ENCODE results near the gene GNPDA2. TPM values are rescaled to one million over a fixed set of nuclear protein-coding genes. Genes with fewer than 3 reads are reported as not detected.
A peak's percentile ranks its signal among the peaks of the same experiment; 100 is the strongest.

The GNPDA2 gene
- total and polyA plus RNA-seq, 9 of the 15 experiments (the other 6 are each of a cell fraction or from before 2014, with no cell fraction given): 10.6 to 20.4 (median 13.0) TPM

GRCh38 chr4:44674471-44674870, 51.9 kb downstream of the GNPDA2 start (continued):
- TF ChIP-seq ESRRA (IDR thresholded peaks at IDR 0.05; ENCODE audit: borderline replicate concordance, low read depth) (no peak), EP400 (IDR thresholded peaks at IDR 0.05) (no peak), MITF (IDR thresholded peaks at IDR 0.05) (no peak), BDP1 (IDR thresholded peaks at IDR 0.05; ENCODE audit: insufficient read depth, insufficient read length) (no peak), TEAD1 (CRISPR knock-in tag; IDR thresholded peaks at IDR 0.05) (no peak)
- TF ChIP-seq, protein P1, sequence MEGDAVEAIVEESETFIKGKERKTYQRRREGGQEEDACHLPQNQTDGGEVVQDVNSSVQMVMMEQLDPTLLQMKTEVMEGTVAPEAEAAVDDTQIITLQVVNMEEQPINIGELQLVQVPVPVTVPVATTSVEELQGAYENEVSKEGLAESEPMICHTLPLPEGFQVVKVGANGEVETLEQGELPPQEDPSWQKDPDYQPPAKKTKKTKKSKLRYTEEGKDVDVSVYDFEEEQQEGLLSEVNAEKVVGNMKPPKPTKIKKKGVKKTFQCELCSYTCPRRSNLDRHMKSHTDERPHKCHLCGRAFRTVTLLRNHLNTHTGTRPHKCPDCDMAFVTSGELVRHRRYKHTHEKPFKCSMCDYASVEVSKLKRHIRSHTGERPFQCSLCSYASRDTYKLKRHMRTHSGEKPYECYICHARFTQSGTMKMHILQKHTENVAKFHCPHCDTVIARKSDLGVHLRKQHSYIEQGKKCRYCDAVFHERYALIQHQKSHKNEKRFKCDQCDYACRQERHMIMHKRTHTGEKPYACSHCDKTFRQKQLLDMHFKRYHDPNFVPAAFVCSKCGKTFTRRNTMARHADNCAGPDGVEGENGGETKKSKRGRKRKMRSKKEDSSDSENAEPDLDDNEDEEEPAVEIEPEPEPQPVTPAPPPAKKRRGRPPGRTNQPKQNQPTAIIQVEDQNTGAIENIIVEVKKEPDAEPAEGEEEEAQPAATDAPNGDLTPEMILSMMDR (IDR thresholded peaks at IDR 0.05 in 2 of 3, conservative IDR thresholded peaks at IDR 0.05 in 1 of 3; ENCODE audit: insufficient read depth in 2 of 3, low read depth in 1 of 3, low read length in 3 of 3): peak in 1 of 3 experiments; percentile 46; a peak in 2 of 6 replicates

GRCh38 chr4:44671636-44672035, 54.7 kb downstream of the GNPDA2 start:
- 50% methylated on average over 3 of the region's 3 CpGs for WGBS (ENCODE audit: insufficient coverage, low coverage, missing lambda C conversion rate)
- Histone ChIP-seq H3K27me3 (ENCODE audit: control insufficient read depth in 2 of 2, insufficient read depth in 2 of 2, low read length in 2 of 2) (no peaks in the 10 kb centered on the region), H3K27ac (ENCODE audit: extremely low read depth, low read depth, low read length) (no peak overlapping the region), H3K79me2 (ENCODE audit: control insufficient read depth, insufficient read depth, low read length) (no peaks in the 10 kb centered on the region), H3K4me2 (ENCODE audit: insufficient read depth, low read length) (no peak overlapping the region), H2AFZ (ENCODE audit: low read depth, low read length) (no peak overlapping the region), H3K4me1 (replicated peaks in 1 of 2; ENCODE audit: control insufficient read depth in 2 of 2, insufficient read depth in 2 of 2, low read length in 2 of 2) (peaks cover 0 to 13% of the 10 kb centered on the region in 2 experiments; a peak in 2 of 5 replicates), H3K36me3 (ENCODE audit: control insufficient read depth, insufficient read depth, low read length) (no peaks in the 10 kb centered on the region), H3K9me1 (ENCODE audit: control insufficient read depth, insufficient read depth, low read length) (no peaks in the 10 kb centered on the region), H4K20me1 (replicated peaks; ENCODE audit: control insufficient read depth, insufficient read depth, low read length) (no peaks in the 10 kb centered on the region), H3K4me3 (no peak overlapping the region), H3K9ac (ENCODE audit: insufficient read depth in 1 of 2, low read depth in 2 of 2, low read length in 2 of 2) (no peak overlapping the region), H3K9me3 (replicated peaks; ENCODE audit: control insufficient read depth, insufficient read depth, low read depth, low read length) (no peaks in the 10 kb centered on the region)
- ATAC-seq: no peak
- DNase-seq (ENCODE audit: extremely low read depth in 1 of 4, low spot score in 3 of 4): no peak
- intact Hi-C loops (cut with micrococcal nuclease): no loop called here
- in situ Hi-C loops (cut with MboI): no loop called here
- ChIA-PET POLR2A (no interaction called here), CTCF (ENCODE audit: low intra/inter-chr PET ratio) (no interaction called here)
- FAIRE-seq: no peak
- no TSS peak for BruUV-seq (replicated peaks)
- no peak for TF ChIP-seq RNF219 (CRISPR knock-in tag; IDR thresholded peaks at IDR 0.05)
- no peak for TF ChIP-seq CCNT2 (IDR thresholded peaks at IDR 0.05; ENCODE audit: borderline replicate concordance, extremely low read depth, insufficient read length, low read depth, low read length)
- no peak for TF ChIP-seq MEF2D (tag; conservative IDR thresholded peaks at IDR 0.05; ENCODE audit: low read depth)

All from K562 (cell line).